Measurements from ENCODE around the gene LRRFIP1.

GRCh38 chr2:237594514-237594871 lies 32.9 kb upstream of the LRRFIP1 start:
- TF ChIP-seq FOXM1 (IDR thresholded peaks at IDR 0.05; ENCODE audit: low read depth, low read length) (no peak), ZSCAN29 (IDR thresholded peaks at IDR 0.05) (no peak), CTCF (IDR thresholded peaks at IDR 0.05 in 2 of 3, conservative IDR thresholded peaks at IDR 0.05 in 1 of 3; ENCODE audit: control insufficient read depth in 2 of 3, extremely low read depth in 1 of 3, insufficient read depth in 1 of 3, low read depth in 3 of 3, low read length in 3 of 3) (no peak), E2F4 (IDR thresholded peaks at IDR 0.05; ENCODE audit: low read depth, low read length) (no peak), NR2C1 (IDR thresholded peaks at IDR 0.05) (no peak), EZH2 (IDR thresholded peaks at IDR 0.05; ENCODE audit: borderline replicate concordance, control insufficient read depth, low read depth, low read length) (no peak), PBX3 (IDR thresholded peaks at IDR 0.05; ENCODE audit: insufficient replicate concordance, low read depth, low read length) (no peak), MAX (IDR thresholded peaks at IDR 0.05; ENCODE audit: low read depth, low read length) (no peak), GABPA (IDR thresholded peaks at IDR 0.05; ENCODE audit: low read depth) (no peak), DPF2 (IDR thresholded peaks at IDR 0.05) (no peak)

All from GM12878 (cell line).